ENCODE data around the gene TTLL7. TPM values are rescaled to one million over a fixed set of nuclear protein-coding genes. Genes with fewer than 3 reads are reported as not detected.

The TTLL7 gene
- total RNA-seq, 2 donors from 2014 or later = 3.4 to 3.7 TPM

- H3K9me3 ChIP-seq (ENCODE audit: control insufficient read depth, low read length) = no peaks in the 10 kb centered on the region
- WGBS, 2 experiments (ENCODE audit: insufficient coverage in 1 of 2, insufficient read length in 1 of 2) = 91 to 100% methylated on average over 1 to 2 of the region's 2 CpGs
- no peaks in the 10 kb centered on the region for H3K36me3 ChIP-seq (ENCODE audit: control insufficient read depth, insufficient read depth, low read length)
- H3K4me1 ChIP-seq (ENCODE audit: control insufficient read depth, insufficient read depth, low read length) = no peaks in the 10 kb centered on the region
- H3K4me3 ChIP-seq (ENCODE audit: low read length) = no peak overlapping the region
- H3K27ac Mint-ChIP-seq = no peak overlapping the region
- H3K27ac ChIP-seq (ENCODE audit: low read depth, low read length) = no peak overlapping the region
- H3K27me3 ChIP-seq (ENCODE audit: control insufficient read depth, insufficient read depth, low read length, poor library complexity, severe bottlenecking) = peaks cover 3% of the 10 kb centered on the region
- no peaks in the 10 kb centered on the region for H3K27me3 Mint-ChIP-seq (ENCODE audit: insufficient read depth)
- no peaks in the 10 kb centered on the region for H3K36me3 Mint-ChIP-seq (ENCODE audit: low read depth)
- no peak overlapping the region for H3K9ac ChIP-seq (ENCODE audit: extremely low read depth, low read length, poor library complexity, severe bottlenecking)
- DNase-seq = no peak
- no peak for TF ChIP-seq CTCF (conservative IDR thresholded peaks at IDR 0.05)
- peaks cover 8% of the 10 kb centered on the region for H3K4me1 Mint-ChIP-seq
- H3K4me3 Mint-ChIP-seq = no peak overlapping the region
- H3K9me3 Mint-ChIP-seq = peaks cover 2% of the 10 kb centered on the region
Measured at GRCh38 chr1:83827741-83828140, 171.2 kb downstream of the TTLL7 start.

GRCh38 chr1:83822208-83822607 is 176.7 kb downstream of the TTLL7 start:
- H3K9ac ChIP-seq (ENCODE audit: extremely low read depth, low read length, poor library complexity, severe bottlenecking) = no peak overlapping the region
- WGBS, 2 experiments (ENCODE audit: insufficient coverage in 1 of 2, insufficient read length in 1 of 2) = 93 to 100% methylated on average over 1 to 3 of the region's 3 CpGs

GRCh38 chr1:83819436-83819835 is 179.5 kb downstream of the TTLL7 start:
- Mint-ChIP-seq H3K4me3 (no peak overlapping the region), H3K9me3 (peaks cover 21% of the 10 kb centered on the region), H3K27me3 (ENCODE audit: insufficient read depth) (no peaks in the 10 kb centered on the region), H3K36me3 (ENCODE audit: low read depth) (no peaks in the 10 kb centered on the region), H3K4me1 (peaks cover 19% of the 10 kb centered on the region), H3K27ac (no peak overlapping the region)
- no peak for TF ChIP-seq CTCF (conservative IDR thresholded peaks at IDR 0.05)
- H3K27me3 ChIP-seq (ENCODE audit: control insufficient read depth, insufficient read depth, low read length, poor library complexity, severe bottlenecking) = no peaks in the 10 kb centered on the region
- H3K4me3 ChIP-seq (ENCODE audit: low read length) = peak overlapping the region; percentile 31
- H3K9ac ChIP-seq (ENCODE audit: extremely low read depth, low read length, poor library complexity, severe bottlenecking) = no peak overlapping the region
- WGBS, 2 experiments (ENCODE audit: insufficient coverage in 1 of 2, insufficient read length in 1 of 2) = 86 to 100% methylated on average over 1 of the region's 1 CpG
- H3K9me3 ChIP-seq (ENCODE audit: control insufficient read depth, low read length) = peaks cover 29% of the 10 kb centered on the region
- H3K4me1 ChIP-seq (ENCODE audit: control insufficient read depth, insufficient read depth, low read length) = no peaks in the 10 kb centered on the region
- no peaks in the 10 kb centered on the region for H3K36me3 ChIP-seq (ENCODE audit: control insufficient read depth, insufficient read depth, low read length)
- H3K27ac ChIP-seq (ENCODE audit: low read depth, low read length) = no peak overlapping the region
- no peak for DNase-seq

More at GRCh38 chr1:83822208-83822607, 176.7 kb downstream of the TTLL7 start:
- no peak for TF ChIP-seq CTCF (conservative IDR thresholded peaks at IDR 0.05)
- no peaks in the 10 kb centered on the region for H3K27me3 Mint-ChIP-seq (ENCODE audit: insufficient read depth)
- no peak overlapping the region for H3K27ac Mint-ChIP-seq
- H3K4me3 Mint-ChIP-seq = no peak overlapping the region
- H3K27me3 ChIP-seq (ENCODE audit: control insufficient read depth, insufficient read depth, low read length, poor library complexity, severe bottlenecking) = no peaks in the 10 kb centered on the region
- H3K36me3 Mint-ChIP-seq (ENCODE audit: low read depth) = no peaks in the 10 kb centered on the region
- H3K4me3 ChIP-seq (ENCODE audit: low read length) = no peak overlapping the region
- no peak for DNase-seq
- peaks cover 15% of the 10 kb centered on the region for H3K4me1 Mint-ChIP-seq
- peaks cover 28% of the 10 kb centered on the region for H3K9me3 ChIP-seq (ENCODE audit: control insufficient read depth, low read length)
- peaks cover 22% of the 10 kb centered on the region for H3K9me3 Mint-ChIP-seq
- H3K27ac ChIP-seq (ENCODE audit: low read depth, low read length) = no peak overlapping the region
- no peaks in the 10 kb centered on the region for H3K36me3 ChIP-seq (ENCODE audit: control insufficient read depth, insufficient read depth, low read length)
- no peaks in the 10 kb centered on the region for H3K4me1 ChIP-seq (ENCODE audit: control insufficient read depth, insufficient read depth, low read length)

Data from endodermal cell (in vitro differentiated cells).